Measurements from ENCODE around the gene NOTUM.

DNA sequence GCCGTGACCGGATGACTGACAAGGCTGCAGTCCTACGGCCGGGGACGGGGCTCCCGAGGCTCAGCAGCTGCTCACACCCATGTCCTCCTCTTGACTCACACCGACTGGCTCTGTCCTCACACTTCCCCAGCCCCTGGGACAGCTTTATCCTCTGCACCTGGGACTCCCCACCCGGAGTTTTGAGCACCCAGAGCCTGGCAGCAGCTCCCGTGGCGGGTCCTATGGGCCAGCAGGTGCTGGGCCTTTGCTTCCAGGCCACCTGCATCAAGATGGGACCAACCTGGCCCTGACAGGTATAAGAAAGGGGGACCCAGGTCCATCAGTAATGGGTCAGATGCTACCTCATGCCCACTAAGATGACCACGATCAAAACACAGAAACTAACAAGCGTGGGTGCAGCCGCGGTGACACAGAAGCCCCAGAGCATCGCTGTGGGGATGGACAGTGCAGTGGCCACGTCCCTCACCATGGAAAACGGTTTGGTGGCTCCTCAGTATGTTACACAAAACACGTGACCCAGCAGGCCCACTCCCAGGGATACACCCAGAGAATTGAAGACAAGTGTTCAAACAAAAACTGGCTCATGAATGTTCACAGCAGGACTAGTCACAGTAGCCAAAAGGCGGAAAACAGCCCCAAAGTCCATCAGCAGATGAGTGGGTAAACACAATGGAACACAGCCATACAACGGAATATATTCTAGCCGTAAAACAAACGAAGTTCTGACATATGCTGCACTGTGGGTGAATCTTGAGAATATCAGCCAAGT, 3.3 kb upstream of the NOTUM start:
- TF ChIP-seq YY1 (IDR thresholded peaks at IDR 0.05; ENCODE audit: insufficient read depth, insufficient read length), result no peak
- TF ChIP-seq ZNF274 (IDR thresholded peaks at IDR 0.05; ENCODE audit: low read depth, low read length), result no peak
- no peak for TF ChIP-seq SUZ12 (IDR thresholded peaks at IDR 0.05; ENCODE audit: extremely low read depth, insufficient read depth, insufficient read length)

All from NT2/D1 (cell line).